ENCODE data around the gene PANK3. TPM values are rescaled to one million over a fixed set of nuclear protein-coding genes. Genes with fewer than 3 reads are reported as not detected.
"Not testable (repeated sequence)": the region's sequence is repeated elsewhere in the genome, so short reads cannot be mapped to it uniquely, and the experiment has no call there.

PANK3 gene
- polyA plus RNA-seq, 10 donors: 30.5 to 54.1 (median 41.3) TPM

GRCh38 chr5:168553377-168554130, 25.6 kb downstream of the PANK3 start:
- DNase-seq: no peak

- peak; percentile 33 to 80 (median 34) for DNase-seq
Observed at GRCh38 chr5:168552146-168552545, 27.0 kb downstream of the PANK3 start.

DNA sequence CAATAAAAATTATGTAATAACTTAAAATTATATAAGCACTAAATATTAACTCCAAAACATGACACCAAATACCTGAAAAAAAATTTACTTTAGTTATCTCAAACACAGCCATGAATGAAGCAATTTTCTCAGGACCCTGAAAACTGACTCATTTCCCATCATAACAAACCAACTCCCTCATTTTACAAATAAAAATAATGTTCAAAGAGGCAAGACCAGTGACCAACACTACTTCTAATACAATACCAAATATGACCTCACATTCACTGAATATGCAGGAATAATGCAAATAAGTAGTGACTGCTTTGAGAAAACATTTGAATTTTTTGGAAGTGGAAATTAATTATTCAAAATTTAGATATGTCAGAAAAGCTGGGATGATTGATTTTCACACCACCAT, 28.5 kb downstream of the PANK3 start:
- DNase-seq: no peak

DNA sequence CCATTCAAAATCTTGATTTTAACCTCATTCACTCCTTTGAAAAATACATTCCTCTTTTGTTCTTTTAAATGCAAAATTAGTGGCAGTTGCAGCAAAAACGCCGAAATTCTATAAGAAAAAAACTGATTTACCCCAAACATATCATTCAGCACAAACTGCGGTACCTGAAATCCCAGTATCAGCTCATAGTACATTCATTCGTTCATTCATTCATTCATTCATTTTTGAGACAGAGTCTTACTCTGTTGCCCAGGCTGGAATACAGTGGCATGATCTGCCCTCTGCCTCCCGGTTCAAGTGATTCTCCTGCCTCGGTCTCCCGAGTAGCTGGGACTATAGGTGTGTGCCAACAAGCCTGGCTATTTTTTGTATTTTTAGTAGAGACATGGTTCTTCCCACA, 29.6 kb downstream of the PANK3 start:
- DNase-seq: no peak

- DNase-seq: no peak
Observed at GRCh38 chr5:168537176-168537575, 42.0 kb downstream of the PANK3 start.

GRCh38 chr5:168534351-168534750, 44.8 kb downstream of the PANK3 start:
- DNase-seq: not testable (repeated sequence)

- no peak for DNase-seq
Observed at GRCh38 chr5:168531987-168532864, 46.9 kb downstream of the PANK3 start.

DNA sequence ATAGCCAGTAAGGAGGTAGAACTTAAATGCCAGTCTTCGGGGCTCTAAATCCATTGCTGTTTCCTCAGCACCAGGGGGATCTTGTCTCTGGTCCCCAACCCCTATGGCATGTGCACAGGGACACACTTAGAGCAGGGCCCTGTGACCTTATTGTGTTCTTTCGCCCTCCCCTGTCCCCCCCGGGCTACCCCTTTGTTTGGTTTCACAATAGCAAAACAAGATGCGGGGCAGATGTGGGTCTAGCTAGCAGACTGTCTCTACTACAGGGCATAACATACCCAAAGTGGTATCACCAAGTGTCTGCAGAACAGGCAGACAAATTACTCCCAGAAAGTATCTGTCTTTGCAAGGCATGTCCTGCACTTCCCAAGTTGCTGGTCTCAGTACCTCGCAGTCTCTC, 48.0 kb downstream of the PANK3 start:
- DNase-seq: no peak

- DNase-seq: no peak
Observed at GRCh38 chr5:168530621-168531150, 48.5 kb downstream of the PANK3 start.

DNA sequence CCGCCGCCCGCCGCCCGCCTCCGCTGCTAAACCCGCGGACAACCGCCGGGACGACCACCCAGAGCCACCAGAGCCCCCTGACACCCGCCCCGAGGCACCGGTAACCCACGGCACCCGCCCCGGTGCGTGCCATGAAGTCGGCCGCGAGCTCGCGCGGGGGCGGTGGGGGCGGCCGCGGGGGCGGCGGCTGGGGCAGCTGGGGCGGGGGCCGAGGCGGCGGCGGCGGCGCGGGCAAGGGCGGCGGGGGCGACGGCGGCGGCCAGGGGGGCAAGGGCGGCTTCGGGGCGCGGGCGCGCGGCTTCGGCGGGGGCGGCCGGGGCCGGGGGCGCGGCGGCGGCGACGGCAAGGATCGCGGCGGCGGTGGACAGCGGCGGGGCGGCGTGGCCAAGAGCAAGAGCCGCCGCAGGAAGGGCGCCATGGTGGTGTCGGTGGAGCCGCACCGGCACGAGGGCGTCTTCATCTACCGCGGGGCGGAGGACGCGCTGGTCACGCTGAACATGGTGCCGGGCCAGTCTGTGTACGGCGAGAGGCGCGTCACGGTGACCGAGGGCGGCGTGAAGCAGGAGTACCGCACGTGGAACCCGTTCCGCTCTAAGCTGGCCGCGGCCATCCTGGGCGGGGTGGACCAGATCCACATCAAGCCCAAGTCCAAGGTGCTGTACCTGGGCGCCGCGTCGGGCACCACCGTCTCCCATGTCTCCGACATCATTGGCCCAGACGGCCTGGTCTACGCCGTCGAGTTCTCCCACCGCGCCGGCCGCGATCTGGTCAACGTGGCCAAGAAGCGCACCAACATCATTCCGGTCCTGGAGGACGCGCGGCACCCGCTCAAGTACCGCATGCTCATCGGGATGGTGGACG, 49.6 kb downstream of the PANK3 start:
- peak in 2 of 3 donors; percentile 6 to 20 for DNase-seq

- peak; percentile 30 to 74 (median 52) for DNase-seq
Observed at GRCh38 chr5:168528521-168529373, 50.4 kb downstream of the PANK3 start, which contains the start of gene FBLL1. TSS of gene FBLL1 (plus strand) at chr5:168529305. CDS start at chr5:168529505, 200 bp downstream.

DNA sequence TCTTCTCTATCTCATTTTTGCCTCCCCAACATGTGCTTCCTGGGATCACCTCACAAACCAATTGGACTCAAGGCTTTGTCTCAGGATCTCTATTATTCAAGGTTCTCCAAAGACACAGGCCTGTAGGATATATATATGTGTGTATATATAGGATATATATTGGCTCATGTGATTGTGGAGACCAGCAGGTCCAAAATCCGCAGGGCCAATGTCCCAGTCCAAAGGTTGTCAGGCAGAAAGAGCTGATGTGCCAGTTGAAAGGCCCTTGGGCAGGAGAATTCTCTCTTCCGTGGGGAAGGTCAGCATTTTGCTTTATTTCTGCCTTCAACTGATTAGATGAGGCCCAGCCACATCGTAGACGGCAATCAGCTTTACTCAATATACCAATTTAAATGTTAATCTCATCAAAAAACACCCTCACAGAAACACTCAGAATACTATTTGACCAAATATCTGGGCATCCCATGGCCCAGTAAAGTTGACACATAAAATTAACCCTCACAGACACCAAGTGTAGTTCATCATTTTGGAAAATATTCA, 51.3 kb downstream of the PANK3 start:
- no peak for DNase-seq

GRCh38 chr5:168525856-168526255, 53.3 kb downstream of the PANK3 start:
- DNase-seq: no peak

DNA sequence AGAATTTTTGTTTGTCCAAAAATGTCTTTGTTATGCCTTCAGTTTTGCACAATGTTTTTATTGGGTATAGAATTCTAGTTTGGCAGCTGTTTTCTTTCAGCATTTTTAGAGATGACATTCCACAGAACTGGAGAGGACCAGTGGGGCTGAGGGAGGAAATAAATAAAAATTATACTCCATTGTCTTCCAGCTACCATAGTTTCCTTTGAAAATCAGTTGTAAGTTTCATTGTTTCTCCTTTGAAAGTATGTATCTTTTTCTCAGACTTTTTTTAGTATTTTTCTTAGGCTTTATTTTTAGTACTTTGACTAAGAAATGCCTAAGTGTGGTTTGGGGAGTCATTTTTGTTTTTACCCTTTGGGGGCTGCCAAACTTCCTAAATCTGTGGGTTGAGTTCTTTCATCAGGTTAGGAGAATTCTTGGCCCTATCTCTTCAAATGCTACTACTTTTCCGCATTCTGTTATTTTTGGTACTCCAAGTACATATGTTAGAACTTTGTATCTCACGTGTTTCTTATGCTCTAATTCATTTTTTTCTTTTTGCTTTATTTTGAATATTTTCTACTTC, 65.2 kb downstream of the PANK3 start:
- no peak for DNase-seq

DNA sequence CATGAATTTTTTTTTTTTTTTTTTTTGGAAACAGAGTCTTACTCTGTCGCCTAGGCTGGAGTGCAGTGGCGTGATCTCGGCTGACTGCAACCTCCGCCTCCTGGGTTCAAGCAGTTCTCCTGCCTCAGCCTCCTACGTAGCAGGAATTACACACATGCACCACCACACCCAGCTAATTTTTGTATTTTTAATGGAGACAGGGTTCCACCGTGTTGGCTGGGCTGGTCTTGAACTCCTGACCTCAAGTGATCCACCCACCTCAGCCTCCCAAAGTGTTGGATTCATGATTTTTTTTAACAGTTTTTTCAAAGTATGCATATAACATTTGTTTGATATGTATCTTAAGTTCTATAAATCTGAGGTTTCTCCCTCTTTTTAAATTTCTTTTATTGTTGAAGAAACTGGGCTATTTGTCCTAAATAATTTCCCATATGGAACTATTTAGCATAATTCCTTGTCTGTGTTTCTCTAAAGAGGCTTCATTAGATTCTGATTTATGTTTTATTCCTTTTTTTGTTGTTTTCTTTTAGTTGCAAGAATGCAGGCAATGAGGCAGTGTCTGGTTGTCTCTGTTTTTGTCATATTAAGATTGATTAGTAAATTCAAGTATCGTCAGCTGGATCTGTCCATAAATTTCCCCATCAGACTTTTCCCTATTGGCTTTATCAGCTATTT, 76.5 kb downstream of the PANK3 start:
- no peak for DNase-seq
